Measurements from ENCODE around the gene ELAVL1.

DNA sequence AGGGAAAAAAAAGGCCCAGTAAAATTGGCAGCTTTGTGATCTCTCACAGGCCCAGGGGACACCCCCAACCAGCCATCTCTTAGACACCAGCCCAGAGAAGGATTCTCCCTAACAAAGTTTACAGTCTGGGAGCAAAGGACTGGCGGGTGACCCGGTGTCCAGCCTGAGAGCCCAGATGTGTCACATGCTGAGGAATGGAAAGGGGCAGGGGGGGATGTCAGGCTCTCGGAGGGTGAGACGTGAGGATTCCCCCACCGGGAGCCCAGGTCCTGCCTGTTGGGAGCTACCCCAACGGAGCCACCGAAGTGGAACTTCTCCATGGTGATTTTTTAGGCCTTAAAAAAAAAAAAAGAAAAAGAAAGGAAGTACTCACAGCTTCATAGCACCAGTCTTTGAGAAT, 74.7 kb downstream of the ELAVL1 start:
- TF ChIP-seq, protein P1, sequence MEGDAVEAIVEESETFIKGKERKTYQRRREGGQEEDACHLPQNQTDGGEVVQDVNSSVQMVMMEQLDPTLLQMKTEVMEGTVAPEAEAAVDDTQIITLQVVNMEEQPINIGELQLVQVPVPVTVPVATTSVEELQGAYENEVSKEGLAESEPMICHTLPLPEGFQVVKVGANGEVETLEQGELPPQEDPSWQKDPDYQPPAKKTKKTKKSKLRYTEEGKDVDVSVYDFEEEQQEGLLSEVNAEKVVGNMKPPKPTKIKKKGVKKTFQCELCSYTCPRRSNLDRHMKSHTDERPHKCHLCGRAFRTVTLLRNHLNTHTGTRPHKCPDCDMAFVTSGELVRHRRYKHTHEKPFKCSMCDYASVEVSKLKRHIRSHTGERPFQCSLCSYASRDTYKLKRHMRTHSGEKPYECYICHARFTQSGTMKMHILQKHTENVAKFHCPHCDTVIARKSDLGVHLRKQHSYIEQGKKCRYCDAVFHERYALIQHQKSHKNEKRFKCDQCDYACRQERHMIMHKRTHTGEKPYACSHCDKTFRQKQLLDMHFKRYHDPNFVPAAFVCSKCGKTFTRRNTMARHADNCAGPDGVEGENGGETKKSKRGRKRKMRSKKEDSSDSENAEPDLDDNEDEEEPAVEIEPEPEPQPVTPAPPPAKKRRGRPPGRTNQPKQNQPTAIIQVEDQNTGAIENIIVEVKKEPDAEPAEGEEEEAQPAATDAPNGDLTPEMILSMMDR (IDR thresholded peaks at IDR 0.05; ENCODE audit: insufficient read depth, low read depth, low read length) = no peak
- TF ChIP-seq EZH2 (IDR thresholded peaks at IDR 0.05; ENCODE audit: insufficient read depth, low read length) = no peak
